Measurements from ENCODE around the gene OXCT2.

The OXCT2 gene

GRCh38 chr1:39762550-39763540 lies 8.3 kb downstream of the OXCT2 start:
- DNase-seq = no peak

- DNase-seq = no peak
These were observed 9.4 kb downstream of the OXCT2 start for GRCh38 chr1:39761557-39762260.

- no peak for DNase-seq
These were observed 10.1 kb downstream of the OXCT2 start for GRCh38 chr1:39761016-39761415.

- no peak for DNase-seq
These were observed 10.8 kb downstream of the OXCT2 start for GRCh38 chr1:39760074-39761008.

- no peak for DNase-seq
These were observed 11.8 kb downstream of the OXCT2 start for GRCh38 chr1:39759436-39759726.

GRCh38 chr1:39758556-39759435 lies 12.4 kb downstream of the OXCT2 start:
- DNase-seq = no peak

- DNase-seq = no peak
These were observed 13.6 kb downstream of the OXCT2 start for GRCh38 chr1:39757501-39757900.

GRCh38 chr1:39755965-39756659 lies 15.0 kb downstream of the OXCT2 start:
- DNase-seq = no peak

GRCh38 chr1:39754906-39755504 lies 16.1 kb downstream of the OXCT2 start:
- DNase-seq = no peak

GRCh38 chr1:39754026-39754570 lies 17.1 kb downstream of the OXCT2 start:
- no peak for DNase-seq

GRCh38 chr1:39753132-39754025 lies 17.8 kb downstream of the OXCT2 start:
- DNase-seq = no peak

GRCh38 chr1:39752703-39753102 lies 18.4 kb downstream of the OXCT2 start:
- no peak for DNase-seq

- no peak for DNase-seq
These were observed 19.6 kb downstream of the OXCT2 start for GRCh38 chr1:39751595-39751994.

- DNase-seq = no peak
These were observed 26.0 kb downstream of the OXCT2 start for GRCh38 chr1:39745016-39745670.

GRCh38 chr1:39738622-39739366 lies 32.4 kb downstream of the OXCT2 start, which contains the start of gene PPIE:
TSS of gene PPIE (plus strand) at chr1:39738882. CDS start at chr1:39738901, 19 bp downstream.
- peak; percentile 61 for DNase-seq

- DNase-seq = no peak
These were observed 33.5 kb downstream of the OXCT2 start for GRCh38 chr1:39737546-39738169.

- DNase-seq = no peak
These were observed 35.4 kb downstream of the OXCT2 start for GRCh38 chr1:39735731-39736130.

- no peak for DNase-seq
These were observed 38.0 kb downstream of the OXCT2 start for GRCh38 chr1:39733161-39733560.

Measured in activated gamma-delta T cell (primary cell).